Myocyte (in vitro differentiated cells): Measurements from ENCODE around the gene ERFE. TPM values are rescaled to one million over a fixed set of nuclear protein-coding genes. Genes with fewer than 3 reads are reported as not detected.

Experiments used
- DNase-seq: peaks from one replicate; pipeline ENCODE4 v3.0.0-alpha.2; 2012; ENCODE audit warnings: low read depth
- total RNA-seq: library from RNA; depleted of rRNA; stranded (reverse); fragments of >200 nt; gene quantifications from 2 replicates; pipeline ENCODE4 v1.2.3, GENCODE V29; 2014

The ERFE gene
- total RNA-seq, 1 donor from 2014 or later, result 8.5 TPM

- DNase-seq, result peak; percentile 86
Measured at GRCh38 chr2:238203094-238203972, 44.6 kb downstream of the ERFE start, which contains the start of gene ILKAP. TSS of gene ILKAP (minus strand) at chr2:238203695. CDS start at chr2:238203553, 142 bp downstream.

GRCh38 chr2:238203973-238204683 is 45.4 kb downstream of the ERFE start:
- no peak for DNase-seq

GRCh38 chr2:238207006-238207405 is 48.2 kb downstream of the ERFE start:
- no peak for DNase-seq

- DNase-seq, result peak; percentile 11
Measured at GRCh38 chr2:238216651-238217184, 57.9 kb downstream of the ERFE start.

Other genes starting within 250 kb of the ERFE start
- 69.4 and 135 TPM in 2 replicates for gene UBE2F, start 192.0 kb upstream of the ERFE start, total RNA-seq
- 20.6 and 34.4 TPM in 2 replicates for gene SCLY, start 98.0 kb upstream of the ERFE start, total RNA-seq
- gene ESPNL, start 58.6 kb upstream of the ERFE start, total RNA-seq, result 7.4 and 8.5 TPM in 2 replicates
- gene KLHL30, start 20.3 kb upstream of the ERFE start, total RNA-seq, result 59.5 and 61.3 TPM in 2 replicates
- gene ILKAP, start 44.7 kb downstream of the ERFE start, total RNA-seq, result 13.6 and 15.6 TPM in 2 replicates
- gene HES6, start 81.1 kb downstream of the ERFE start, total RNA-seq, result 289 and 488 TPM in 2 replicates
- gene PER2, start 129.6 kb downstream of the ERFE start, total RNA-seq, result 3.1 and 6.6 TPM in 2 replicates
- gene TRAF3IP1, start 161.5 kb downstream of the ERFE start, total RNA-seq, result 8.2 and 8.8 TPM in 2 replicates